ENCODE data around the gene ETV4. TPM values are rescaled to one million over a fixed set of nuclear protein-coding genes. Genes with fewer than 3 reads are reported as not detected.
A peak's percentile ranks its signal among the peaks of the same experiment; 100 is the strongest.

The ETV4 gene
- total and polyA plus RNA-seq, 2 of the 13 experiments (the other 11 are each of a cell fraction or from before 2014, with no cell fraction given) = 128 to 330 TPM

GRCh38 chr17:43578699-43579565 is 32.8 kb upstream of the ETV4 start (continued):
- TF ChIP-seq LBX2 (CRISPR knock-in tag; IDR thresholded peaks at IDR 0.05; ENCODE audit: borderline replicate concordance) (no peak), ETV5 (CRISPR knock-in tag; IDR thresholded peaks at IDR 0.05; ENCODE audit: borderline replicate concordance) (no peak), HNF1A (IDR thresholded peaks at IDR 0.05; ENCODE audit: low read depth) (no peak), HNF1A (CRISPR knock-in tag; IDR thresholded peaks at IDR 0.05; ENCODE audit: borderline replicate concordance) (no peak), ZFP41 (CRISPR knock-in tag; IDR thresholded peaks at IDR 0.05; ENCODE audit: borderline replicate concordance) (no peak), ZFP90 (CRISPR knock-in tag; IDR thresholded peaks at IDR 0.05; ENCODE audit: borderline replicate concordance) (no peak; the same call in 1 of the 2 replicates), MYC (CRISPR knock-in tag; IDR thresholded peaks at IDR 0.05; ENCODE audit: borderline replicate concordance) (no peak), EED (CRISPR knock-in tag; IDR thresholded peaks at IDR 0.05) (no peak), ZSCAN22 (CRISPR knock-in tag; IDR thresholded peaks at IDR 0.05) (no peak), STAG1 (CRISPR knock-in tag; IDR thresholded peaks at IDR 0.05) (peak; percentile 36; the same call in 1 of the 2 replicates), IRX3 (CRISPR knock-in tag; IDR thresholded peaks at IDR 0.05; ENCODE audit: borderline replicate concordance, low read depth) (no peak), ZNF558 (CRISPR knock-in tag; IDR thresholded peaks at IDR 0.05; ENCODE audit: borderline replicate concordance) (no peak), CCAR2 (optimal IDR thresholded peaks at IDR 0.05; ENCODE audit: low read depth, low read length) (no peak), DRAP1 (CRISPR knock-in tag; IDR thresholded peaks at IDR 0.05) (no peak), ZKSCAN1 (IDR thresholded peaks at IDR 0.05; ENCODE audit: low read length) (no peak), CHD4 (IDR thresholded peaks at IDR 0.05; ENCODE audit: borderline replicate concordance, low read length) (no peak), FLYWCH1 (CRISPR knock-in tag; IDR thresholded peaks at IDR 0.05) (no peak), ZNF784 (CRISPR knock-in tag; IDR thresholded peaks at IDR 0.05; ENCODE audit: borderline replicate concordance) (no peak), UBTF (CRISPR knock-in tag; IDR thresholded peaks at IDR 0.05) (peak; percentile 51; the same call in 1 of the 2 replicates), ZMAT5 (CRISPR knock-in tag; IDR thresholded peaks at IDR 0.05; ENCODE audit: borderline replicate concordance, low read depth) (no peak)
